ENCODE results near the gene LCE3D. TPM values are rescaled to one million over a fixed set of nuclear protein-coding genes. Genes with fewer than 3 reads are reported as not detected.

The LCE3D gene
- not detected in 2 replicates for total RNA-seq (2013; cell fraction: nucleolus; rRNA removed)
- not detected in 2 replicates for total RNA-seq (2014; rRNA removed)
- not detected in 2 replicates for total RNA-seq (2014; rRNA removed; fragmentation: Illumina TruSeq; extraction: Trizol)
- not detected in 2 replicates for total RNA-seq (2021)
- polyA plus RNA-seq (2011; ENCODE audit: low read depth) = not detected
- polyA plus RNA-seq (2011; rRNA removed) = not detected in 2 replicates
- not detected in 2 replicates for polyA plus RNA-seq (2011; cell fraction: cytosol; rRNA removed)
- not detected in 2 replicates for polyA plus RNA-seq (2011; cell fraction: nucleus; rRNA removed)
- polyA plus RNA-seq (2012) = not detected in 2 replicates
- polyA plus RNA-seq (2014; fragmentation: Illumina TruSeq; extraction: Trizol) = not detected in 2 replicates
- not detected for polyA plus RNA-seq (2014; fragmentation: Nextera tagmentation; extraction: Ambion mirVana)
- 0.27 TPM in 1 of 2 replicates, not detected in the other for polyA plus RNA-seq (2014; rRNA removed)
- polyA plus RNA-seq (2016; fragmentation: Nextera tagmentation; extraction: Ambion mirVana) = not detected
- polyA minus RNA-seq (2011; rRNA and poly(A)+ RNA removed) = not detected in 2 replicates
- polyA minus RNA-seq (2011; cell fraction: cytosol; rRNA and poly(A)+ RNA removed) = not detected in 2 replicates
- not detected in 2 replicates for polyA minus RNA-seq (2011; cell fraction: nucleus; rRNA and poly(A)+ RNA removed)
- Bru-seq, nascent RNA = percentile 10 among the genes with signal in this experiment
- not detected for BruChase-seq, experiment 1, labeled RNA remaining after a 6-hour chase
- not detected for BruChase-seq, experiment 2, labeled RNA remaining after a 2-hour chase
- long read RNA-seq, experiment 1 = 0 reads
- long read RNA-seq, experiment 2 = 0 reads

DNA sequence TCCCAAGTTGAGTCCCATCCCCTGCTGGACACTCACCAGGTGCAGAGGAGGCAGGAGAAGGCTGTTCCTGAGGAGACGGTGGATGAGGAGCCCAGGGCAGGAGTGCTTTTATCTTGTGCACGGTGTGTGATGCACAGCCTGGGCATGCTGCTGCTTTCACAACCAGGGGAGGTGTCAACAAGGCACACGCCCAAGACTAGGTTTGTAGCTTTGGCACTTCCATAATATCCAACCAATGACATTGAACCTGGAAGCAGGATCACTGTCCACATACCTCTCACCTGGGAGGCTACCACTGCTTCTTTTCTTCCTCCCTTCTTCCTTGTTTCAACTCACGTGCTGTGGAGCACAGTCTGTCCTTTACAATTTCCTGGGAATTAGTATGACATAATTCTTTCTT lies at the start of gene LCE3D:
Gene LCE3D (minus strand): TSS at position 84 of the 400 bp plus-strand sequence. CDS start 580 bp downstream, outside the sequence.
- H3K9ac ChIP-seq (ENCODE audit: control insufficient read depth, insufficient read depth, low read length) = no peak within 1 kb of the TSS
- H3K27ac ChIP-seq (ENCODE audit: control insufficient read depth, insufficient read depth) = no peak within 1 kb of the TSS
- DNase-seq (ENCODE audit: low read depth, low spot score) (no peak), ATAC-seq (no peak), FAIRE-seq (no peak)
- H3K9me3 ChIP-seq (replicated peaks; ENCODE audit: control insufficient read depth, insufficient read depth, low read length) = no peaks in the 10 kb centered on the region; the same call in 2 of the 3 replicates
- H3K4me3 ChIP-seq = no peak within 1 kb of the TSS
- POLR2A ChIA-PET = no interaction called here
- H2AFZ ChIP-seq (ENCODE audit: control insufficient read depth, low read depth, low read length) = no peak within 1 kb of the TSS
- in situ Hi-C loops (cut with MboI) (no loop called here), intact Hi-C loops (cut with micrococcal nuclease; ENCODE audit: unreplicated experiment) (loop anchor here (2.0 kb wide), 1 partner anchor 40 kb away; no protein-coding TSS in a partner anchor)
- TF ChIP-seq KAT2A (conservative IDR thresholded peaks at IDR 0.05; ENCODE audit: control insufficient read depth, low read depth, low read length) (no peak), KDM1A (IDR thresholded peaks at IDR 0.05; ENCODE audit: borderline replicate concordance) (no peak), NR2C2 (IDR thresholded peaks at IDR 0.05; ENCODE audit: borderline replicate concordance, control insufficient read depth, insufficient read length, low read depth) (no peak), ZBED1 (IDR thresholded peaks at IDR 0.05; ENCODE audit: borderline replicate concordance) (no peak), NFYB (IDR thresholded peaks at IDR 0.05; ENCODE audit: insufficient read depth, low read depth, low read length) (no peak), FOXM1 (IDR thresholded peaks at IDR 0.05; ENCODE audit: low read depth, low read length) (no peak)
- no TSS peak for BruUV-seq (replicated peaks)
- SMC1A ChIA-PET (ENCODE audit: uncharacterized antibody, unreplicated experiment) = no interaction called here
- H3K4me1 ChIP-seq (ENCODE audit: control insufficient read depth, insufficient read depth, low read length) = peaks cover 5% of the 10 kb centered on the region; the same call in 1 of the 2 replicates
- CTCF ChIA-PET = no interaction called here
- 31% methylated on average over 4 of the region's 4 CpGs for WGBS (ENCODE audit: insufficient coverage, insufficient replicate concordance, low lambda C conversion rate, missing lambda C conversion rate)
- no peaks in the 10 kb centered on the region for H3K36me3 ChIP-seq (ENCODE audit: control insufficient read depth in 2 of 2, insufficient read depth in 2 of 2, low read length in 1 of 2)
- H3K79me2 ChIP-seq (ENCODE audit: control insufficient read depth, insufficient read depth, low read length) = no peaks in the 10 kb centered on the region
- H3K27me3 ChIP-seq (replicated peaks in 1 of 2; ENCODE audit: control insufficient read depth in 2 of 2, insufficient read depth in 2 of 2, low read length in 1 of 2) = peaks cover 0 to 1% of the 10 kb centered on the region in 2 experiments; a peak in 1 of 4 replicates
- RAD21 ChIA-PET (ENCODE audit: unreplicated experiment) = no interaction called here
- no peak within 1 kb of the TSS for H3K4me2 ChIP-seq (ENCODE audit: control insufficient read depth, insufficient read depth)
- H4K20me1 ChIP-seq (ENCODE audit: control insufficient read depth, insufficient read depth) = no peaks in the 10 kb centered on the region
